NCI-H510A (cell line): ENCODE data around the gene GCN1.
A peak's percentile ranks its signal among the peaks of the same experiment; 100 is the strongest.

Experiments used
- DNase-seq: peaks from one replicate; lab custom pipeline; 2025; lab: John Stamatoyannopoulos, UW

Gene GCN1

GRCh38 chr12:120092551-120093335, 101.8 kb downstream of the GCN1 start:
- DNase-seq = no peak

- DNase-seq = no peak
These were observed 103.0 kb downstream of the GCN1 start for GRCh38 chr12:120091371-120092090.

- DNase-seq = no peak
These were observed 103.8 kb downstream of the GCN1 start for GRCh38 chr12:120090626-120091295.

DNA sequence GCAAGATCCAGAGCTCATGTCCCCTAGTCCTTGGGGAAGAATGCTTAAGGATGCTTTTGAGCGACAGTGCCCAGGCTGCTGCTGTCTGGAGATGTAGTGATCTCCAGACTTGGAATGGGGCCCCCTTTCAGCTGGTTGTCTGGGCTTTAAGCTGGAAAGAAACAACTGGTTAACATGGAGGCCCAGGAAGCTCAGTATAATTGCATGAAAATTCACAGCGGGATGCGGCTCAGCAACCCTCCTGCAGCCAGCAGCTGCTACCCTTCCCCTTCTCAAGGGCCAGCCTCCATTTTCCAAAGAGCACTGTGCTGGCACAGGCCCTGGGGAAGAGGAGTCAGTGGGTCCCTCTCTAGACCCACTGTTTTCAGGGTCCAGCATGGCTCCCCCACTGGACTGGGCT, 104.3 kb downstream of the GCN1 start:
- no peak for DNase-seq

DNA sequence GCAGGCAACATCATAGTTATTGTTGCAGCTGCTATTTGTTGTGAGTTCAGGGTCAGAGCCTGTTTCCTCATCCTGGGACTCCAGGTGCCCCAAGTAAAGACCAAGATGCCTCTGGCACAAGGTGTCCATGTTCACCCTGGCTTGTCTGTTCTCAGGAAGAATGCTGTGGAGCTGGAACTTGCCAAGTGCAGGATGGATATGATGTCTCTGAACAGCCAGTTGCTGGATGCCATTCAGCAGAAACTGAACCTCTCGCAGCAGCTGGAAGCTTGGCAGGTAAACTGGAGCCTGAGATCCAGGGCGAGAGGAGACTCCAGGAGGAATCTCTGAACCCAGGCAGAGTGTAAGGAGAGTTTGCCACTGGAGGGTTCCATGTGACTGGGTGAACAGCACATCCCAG, 104.7 kb downstream of the GCN1 start:
- no peak for DNase-seq

- no peak for DNase-seq
These were observed 105.4 kb downstream of the GCN1 start for GRCh38 chr12:120089105-120089504.

- DNase-seq = peak; percentile 99
These were observed 107.5 kb downstream of the GCN1 start for GRCh38 chr12:120086801-120087621.

DNA sequence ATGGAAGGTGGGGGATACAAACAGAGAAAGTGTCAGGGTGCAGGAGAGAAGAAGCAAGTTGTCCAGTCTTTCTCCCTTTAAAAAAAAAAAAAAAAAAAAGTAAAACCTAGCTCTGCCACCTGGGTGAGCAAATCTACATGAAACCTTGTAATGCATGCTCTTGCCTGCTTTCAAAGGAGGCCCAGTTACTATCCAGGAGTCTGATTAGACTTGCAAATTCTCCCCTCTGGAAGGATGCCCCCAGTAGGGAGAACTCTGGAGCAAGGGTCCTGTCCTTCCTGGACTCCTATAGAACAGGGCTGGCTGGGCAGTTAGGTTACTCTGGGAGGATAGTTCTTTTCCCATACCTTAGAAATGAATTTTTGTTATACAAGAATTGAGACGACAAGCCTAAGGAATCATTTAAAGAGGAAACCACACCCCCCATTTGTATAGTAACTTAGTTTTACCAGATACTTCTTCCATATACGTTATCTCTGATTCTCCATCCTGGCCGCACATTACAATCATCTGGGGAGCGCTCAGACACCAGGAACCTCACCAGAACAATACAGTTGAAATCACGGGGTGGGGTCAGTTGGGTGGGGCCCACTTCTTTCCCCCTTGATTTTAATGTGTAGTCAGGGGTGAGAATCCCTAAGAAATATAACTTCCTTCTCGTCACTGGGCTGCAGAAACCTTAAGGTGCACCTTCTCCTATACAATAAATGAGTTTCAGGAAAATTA, 108.4 kb downstream of the GCN1 start:
- DNase-seq = no peak

- DNase-seq = no peak
These were observed 112.9 kb downstream of the GCN1 start for GRCh38 chr12:120081641-120082040.

DNA sequence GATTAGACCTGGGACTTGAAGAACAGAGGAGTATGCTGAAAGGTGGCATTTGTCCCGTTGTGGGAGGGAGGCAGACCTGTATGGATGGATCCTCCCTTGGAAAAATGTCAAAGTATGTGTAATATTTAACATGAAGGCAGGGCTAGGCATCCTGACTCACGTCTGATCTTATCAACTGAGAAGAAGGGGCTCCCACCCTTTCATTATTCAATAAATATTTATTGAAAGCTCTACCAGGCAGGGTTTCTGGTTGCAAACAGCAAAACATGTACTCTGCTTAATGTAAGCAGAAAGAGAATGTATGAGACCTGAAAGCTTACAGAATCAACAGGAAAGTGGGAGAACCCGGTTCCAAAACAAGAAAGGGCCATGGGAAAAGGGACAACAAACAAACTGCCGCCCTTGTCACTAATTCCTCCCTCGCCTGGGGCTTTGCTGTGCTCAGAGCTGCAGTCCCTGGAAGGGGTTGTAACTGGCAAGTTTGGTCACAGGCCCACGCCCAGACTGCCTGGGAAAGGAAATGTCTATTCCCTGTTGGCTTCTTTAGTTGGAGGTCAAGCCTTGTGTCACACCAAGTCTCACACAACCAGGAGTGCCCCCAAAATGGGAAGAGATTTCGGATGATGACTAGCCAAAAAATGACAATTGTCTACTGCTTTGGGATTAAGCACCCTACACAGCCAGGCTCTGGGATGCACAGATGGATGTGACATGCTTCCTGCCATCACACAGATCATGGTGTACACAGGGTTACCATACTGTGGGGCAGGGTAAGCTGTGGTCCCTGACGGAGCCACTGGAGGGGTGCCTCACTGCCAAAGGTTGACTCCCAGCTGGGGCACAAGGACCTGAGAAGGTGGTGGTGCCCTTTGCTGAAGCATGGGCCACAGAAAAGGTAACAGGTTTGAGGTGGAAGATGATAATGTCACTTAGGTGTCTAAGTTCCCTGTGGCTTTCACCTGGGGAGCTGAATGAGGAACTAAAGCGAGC, 114.8 kb downstream of the GCN1 start:
- DNase-seq = no peak

GRCh38 chr12:120078868-120079267, 115.6 kb downstream of the GCN1 start:
- DNase-seq = no peak

DNA sequence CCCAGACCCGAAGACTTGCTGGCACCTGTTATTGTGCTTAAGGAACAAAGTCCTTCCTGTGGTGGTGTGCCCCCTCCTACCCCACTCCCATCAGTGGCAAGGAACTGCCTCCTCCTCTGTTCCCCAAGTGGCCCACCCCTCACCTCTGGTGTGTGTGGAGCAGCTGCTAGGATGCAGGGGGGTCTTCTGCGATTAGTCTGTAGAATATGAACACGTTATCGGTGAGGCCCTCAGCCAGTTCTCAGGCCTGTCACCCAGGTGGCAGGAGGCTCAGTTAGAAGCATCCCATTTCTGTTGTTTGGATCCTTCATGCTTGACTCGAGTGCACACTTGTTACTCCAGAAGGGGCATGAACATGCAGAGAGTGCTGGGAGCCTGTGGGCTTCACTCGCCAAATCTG, 117.3 kb downstream of the GCN1 start:
- DNase-seq = no peak
